HepG2 (cell line): Measurements from ENCODE around the gene COX4I1. TPM values are rescaled to one million over a fixed set of nuclear protein-coding genes. Genes with fewer than 3 reads are reported as not detected.

Source experiments
- ATF4 ChIP-seq, 2 experiments: fragments of 450-650 bp in 1 of 2; sonication (generic) in 1 of 2; formaldehyde crosslinking; IDR thresholded peaks; 2 replicates each; pipeline versions ENCODE4 v1.5.0 to v1.8.0; 2020 to 2022; ENCODE audit warnings: mild to moderate bottlenecking in 1 of 2, missing genetic modification reagents in 1 of 2
- BHLHE40 ChIP-seq: IDR thresholded peaks from 2 replicates; pipeline ENCODE4 v1.6.1; 2011; ENCODE audit warnings: low read length, improper control_type of control experiment
- FOXC1 ChIP-seq: sonication (generic); formaldehyde crosslinking; IDR thresholded peaks from 2 replicates; pipeline ENCODE4 v1.8.0; 2022; ENCODE audit warnings: mild to moderate bottlenecking, missing genetic modification reagents, borderline replicate concordance
- FOXK2 ChIP-seq: fragments of 450-650 bp; IDR thresholded peaks from 2 replicates; pipeline ENCODE4 v1.6.1; 2016
- HES4 ChIP-seq: sonication (generic); formaldehyde crosslinking; IDR thresholded peaks from 2 replicates; pipeline ENCODE4 v1.9.0; 2021; ENCODE audit warnings: mild to moderate bottlenecking, missing genetic modification reagents, borderline replicate concordance
- HNRNPUL1 ChIP-seq: fragments of 200-400 bp; formaldehyde crosslinking; IDR thresholded peaks from 2 replicates; pipeline ENCODE4 v1.6.1; 2017; ENCODE audit warnings: low read depth, mild to moderate bottlenecking, low read length, moderate library complexity
- KDM1A ChIP-seq: IDR thresholded peaks from 2 replicates; pipeline ENCODE4 v1.6.1; 2016; ENCODE audit warnings: missing compliant biosample characterization
- KDM5A ChIP-seq: fragments of 200-600 bp; sonication (generic); IDR thresholded peaks from 2 replicates; pipeline ENCODE4 v1.7.0; 2018; ENCODE audit warnings: antibody characterized with exemption, mild to moderate bottlenecking, low read length, borderline replicate concordance
- MAFG ChIP-seq: sonication (generic); formaldehyde crosslinking; IDR thresholded peaks from 2 replicates; pipeline ENCODE4 v1.5.1; 2020; ENCODE audit warnings: mild to moderate bottlenecking, missing genetic modification reagents
- PCBP2 ChIP-seq: fragments of 200-400 bp; formaldehyde crosslinking; optimal IDR thresholded peaks from 2 replicates; pipeline ENCODE3; 2018; ENCODE audit warnings: low read length, low read depth; ENCODE audit not compliant: poor library complexity, severe bottlenecking
- POLR2G ChIP-seq: fragments of 200-400 bp; formaldehyde crosslinking; IDR thresholded peaks from 2 replicates; pipeline ENCODE4 v1.6.1; 2018; ENCODE audit warnings: mild to moderate bottlenecking, low read depth, low read length, moderate library complexity
- RAD51 ChIP-seq: fragments of 450-650 bp; IDR thresholded peaks from 2 replicates; pipeline ENCODE4 v1.6.1; 2016; ENCODE audit warnings: borderline replicate concordance
- SAP130 ChIP-seq: IDR thresholded peaks from 2 replicates; pipeline ENCODE4 v1.6.1; 2016; ENCODE audit warnings: low read depth
- SSRP1 ChIP-seq: IDR thresholded peaks from 2 replicates; pipeline ENCODE4 v1.6.1; 2016; ENCODE audit warnings: control low read depth
- TMF1 ChIP-seq: sonication (generic); formaldehyde crosslinking; IDR thresholded peaks from 2 replicates; pipeline ENCODE4 v1.8.1; 2022; ENCODE audit warnings: low read depth, missing genetic modification reagents
- U2AF1 ChIP-seq: fragments of 200-400 bp; formaldehyde crosslinking; optimal IDR thresholded peaks from 2 replicates; pipeline ENCODE3; 2017; ENCODE audit warnings: mild to moderate bottlenecking, low read depth, low read length
- U2AF2 ChIP-seq: fragments of 200-400 bp; formaldehyde crosslinking; IDR thresholded peaks from 2 replicates; pipeline ENCODE4 v1.6.1; 2017; ENCODE audit warnings: low read depth, mild to moderate bottlenecking, low read length
- ZBTB37 ChIP-seq: sonication (generic); formaldehyde crosslinking; IDR thresholded peaks from 2 replicates; pipeline ENCODE4 v1.4.0; 2020; ENCODE audit warnings: mild to moderate bottlenecking, missing genetic modification reagents
- ZNF136 ChIP-seq: sonication (generic); formaldehyde crosslinking; IDR thresholded peaks from 2 replicates; pipeline ENCODE4 v1.8.1; 2022; ENCODE audit warnings: low read depth, mild to moderate bottlenecking, moderate library complexity, missing genetic modification reagents
- ZNF274 ChIP-seq: sonication (generic); formaldehyde crosslinking; IDR thresholded peaks from 2 replicates; pipeline ENCODE4 v1.5.1; 2020; ENCODE audit warnings: mild to moderate bottlenecking, missing genetic modification reagents
- ZNF30 ChIP-seq: sonication (generic); formaldehyde crosslinking; IDR thresholded peaks from 2 replicates; pipeline ENCODE4 v1.5.0; 2020; ENCODE audit warnings: mild to moderate bottlenecking, missing genetic modification reagents
- ZNF33A ChIP-seq: sonication (generic); formaldehyde crosslinking; IDR thresholded peaks from 2 replicates; pipeline ENCODE4 v1.5.1; 2020; ENCODE audit warnings: missing genetic modification reagents, mild to moderate bottlenecking, moderate library complexity, borderline replicate concordance
- ZNF564 ChIP-seq: sonication (generic); formaldehyde crosslinking; IDR thresholded peaks from 2 replicates; pipeline ENCODE4 v1.8.1; 2023; ENCODE audit warnings: mild to moderate bottlenecking, missing genetic modification reagents
- ZNF567 ChIP-seq: sonication (generic); formaldehyde crosslinking; IDR thresholded peaks from 2 replicates; pipeline ENCODE4 v1.8.1; 2023; ENCODE audit warnings: mild to moderate bottlenecking, missing genetic modification reagents, borderline replicate concordance
- ZNF790 ChIP-seq: sonication (generic); formaldehyde crosslinking; IDR thresholded peaks from 2 replicates; pipeline ENCODE4 v1.8.0; 2022; ENCODE audit warnings: missing genetic modification reagents, mild to moderate bottlenecking, borderline replicate concordance
- ZSCAN20 ChIP-seq: sonication (generic); formaldehyde crosslinking; IDR thresholded peaks from 2 replicates; pipeline ENCODE4 v1.4.0; 2020; ENCODE audit warnings: missing genetic modification reagents, mild to moderate bottlenecking, borderline replicate concordance
- polyA plus RNA-seq, 8 experiments: library from polyadenylated mRNA; depleted of rRNA in 3 of 8; stranded (reverse) in 7 of 8; unstranded in 1 of 8; fragments of >200 nt; fragmentation: Illumina TruSeq in 4 of 8; extraction: Trizol in 4 of 8; gene quantifications; 2 replicates each; pipeline versions ENCODE4 v1.2.1 to v1.2.3, GENCODE V29; 2011 to 2016; ENCODE audit warnings: low read depth in 4 of 8, missing spikeins in 1 of 8, mixed read lengths in 1 of 8; ENCODE audit not compliant: insufficient read depth in 1 of 8
- total RNA-seq, 5 experiments: library from RNA; depleted of rRNA; stranded (reverse); fragments of >200 nt; fragmentation: Illumina TruSeq; extraction: Trizol; gene quantifications; 2 replicates each; pipeline ENCODE4 v1.2.3, GENCODE V29; 2016; ENCODE audit warnings: low read depth in 1 of 5
- TF ChIP-seq, protein P1 (sequence below): sonication (generic); formaldehyde crosslinking; IDR thresholded peaks from 2 replicates; pipeline ENCODE4 v1.8.0; 2022; ENCODE audit warnings: missing genetic modification reagents, mild to moderate bottlenecking, inconsistent platforms, borderline replicate concordance

The COX4I1 gene
- total and polyA plus RNA-seq, 2 of the 13 experiments (the other 11 are each of a cell fraction or from before 2014, with no cell fraction given): 658 to 902 TPM

DNA sequence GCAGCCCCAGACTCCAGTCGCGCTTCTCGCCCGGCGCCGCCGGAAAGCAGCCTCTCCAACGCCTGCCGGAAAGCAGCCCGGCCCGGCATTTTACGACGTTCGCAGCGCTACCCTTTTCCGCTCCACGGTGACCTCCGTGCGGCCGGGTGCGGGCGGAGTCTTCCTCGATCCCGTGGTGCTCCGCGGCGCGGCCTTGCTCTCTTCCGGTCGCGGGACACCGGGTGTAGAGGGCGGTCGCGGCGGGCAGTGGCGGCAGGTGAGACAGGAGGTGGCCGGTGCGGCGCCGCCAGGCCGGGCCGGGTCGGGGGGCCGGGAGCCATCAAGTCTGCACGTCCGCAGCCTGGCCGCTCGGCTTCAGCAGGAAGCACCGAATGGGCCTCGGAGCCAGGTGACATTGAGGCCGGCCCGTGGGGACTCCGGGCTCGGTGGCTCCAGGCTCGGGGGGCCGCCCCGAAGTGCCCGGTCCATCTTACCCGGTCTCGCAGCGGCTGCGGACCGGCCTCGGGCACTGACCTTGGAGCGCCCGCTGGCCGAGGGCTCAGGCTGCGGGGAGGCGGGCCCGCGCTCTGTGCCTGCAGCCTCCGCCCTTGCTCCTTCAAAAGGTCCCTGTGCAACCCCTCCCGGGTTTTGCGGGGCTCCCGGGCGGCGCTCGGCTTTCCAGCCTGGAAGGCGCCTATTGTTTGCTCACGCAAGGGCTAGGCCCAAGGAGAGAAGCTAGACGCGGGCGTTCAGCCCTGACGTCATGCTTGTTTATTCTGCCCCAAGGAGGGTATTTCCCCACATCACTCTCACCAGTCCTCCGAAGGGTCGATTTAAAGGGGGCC is at the start of gene COX4I1, which contains the start of gene EMC8 (continued):
- TF ChIP-seq ZBTB37 (CRISPR knock-in tag) (no peak), FOXK2 (no peak), ZNF790 (CRISPR knock-in tag) (peak; percentile 63; the same call in 1 of the 2 replicates), HES4 (CRISPR knock-in tag) (peak; percentile 74), RAD51 (no peak), TMF1 (peak; percentile 18), U2AF2 (no peak), ZNF136 (CRISPR knock-in tag) (0 out of 2 replicates have a peak, but pooled peaks have one; percentile 67), ZNF33A (CRISPR knock-in tag) (no peak), BHLHE40 (no peak), ZNF30 (no peak), SAP130 (CRISPR knock-in tag) (peak; percentile 98), PCBP2 (no peak), ZSCAN20 (0 out of 2 replicates have a peak, but pooled peaks have one; percentile 31), FOXC1 (CRISPR knock-in tag) (peak; percentile 73; the same call in 1 of the 2 replicates), KDM1A (no peak), ZNF567 (CRISPR knock-in tag) (peak; percentile 88; the same call in 1 of the 2 replicates), MAFG (no peak; the same call in 1 of the 2 replicates), HNRNPUL1 (peak; percentile 49; the same call in 1 of the 2 replicates), SSRP1 (CRISPR knock-in tag) (peak; percentile 64; the same call in 1 of the 2 replicates), ATF4 (CRISPR knock-in tag; IDR thresholded peaks at IDR 0.05) (peak in 1 of 2 experiments; percentile 11; a peak in 1 of 4 replicates), POLR2G (peak; percentile 96), ZNF274 (peak; percentile 69), U2AF1 (peak; percentile 42), ZNF564 (CRISPR knock-in tag) (no peak; the same call in 1 of the 2 replicates), KDM5A (peak; percentile 55; the same call in 1 of the 2 replicates)
- TF ChIP-seq, protein P1, sequence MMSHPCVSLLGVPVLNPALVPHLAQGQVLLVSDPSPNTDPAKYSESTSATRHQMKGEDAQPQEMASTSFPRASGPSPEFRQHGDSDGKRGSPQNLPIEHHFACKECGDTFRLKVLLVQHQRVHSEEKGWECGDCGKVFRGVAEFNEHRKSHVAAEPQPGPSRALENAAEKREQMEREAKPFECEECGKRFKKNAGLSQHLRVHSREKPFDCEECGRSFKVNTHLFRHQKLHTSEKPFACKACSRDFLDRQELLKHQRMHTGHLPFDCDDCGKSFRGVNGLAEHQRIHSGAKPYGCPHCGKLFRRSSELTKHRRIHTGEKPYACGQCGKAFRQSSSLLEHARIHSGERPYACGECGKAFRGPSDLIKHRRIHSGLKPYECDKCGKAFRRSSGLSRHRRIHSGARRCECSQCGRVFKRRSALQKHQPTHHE (CRISPR knock-in tag): peak; percentile 75
